Measurements from ENCODE around the gene CTSC. TPM values are rescaled to one million over a fixed set of nuclear protein-coding genes. Genes with fewer than 3 reads are reported as not detected.

The CTSC gene
- total RNA-seq, 1 experiment from 2014 or later: 359 TPM

DNA sequence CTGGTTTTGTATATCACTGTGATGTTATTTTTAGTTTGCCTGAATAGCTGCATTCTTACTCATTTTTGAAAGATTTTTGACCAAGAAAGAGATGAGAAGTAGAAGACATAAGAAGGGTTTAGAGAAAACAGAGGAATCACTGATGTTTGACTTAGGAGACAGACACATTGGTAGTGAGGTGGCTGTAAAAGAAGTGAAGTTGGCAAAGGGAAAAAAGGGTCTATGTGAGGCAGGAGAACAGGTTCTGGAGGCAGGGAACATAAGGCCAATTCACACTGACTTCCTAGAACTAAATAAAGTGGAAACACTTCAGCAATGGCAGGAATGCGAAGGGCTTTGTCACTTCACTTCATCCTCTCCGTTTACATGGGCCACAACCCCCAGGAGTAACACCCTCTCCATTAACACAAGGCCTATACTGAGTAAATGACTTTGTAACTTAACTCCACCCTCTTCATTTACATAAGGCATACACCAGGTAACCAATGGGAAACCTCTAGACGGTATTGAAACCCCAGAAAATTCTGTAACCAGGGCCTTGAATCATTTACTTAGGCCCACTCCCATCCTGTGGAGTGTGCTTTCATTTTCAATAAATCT, 36.5 kb downstream of the CTSC start:
- Histone ChIP-seq H3K9ac (ENCODE audit: extremely low read depth, insufficient read length, low read length) (no peak overlapping the region), H4K91ac (ENCODE audit: insufficient read length, low read depth, low read length) (no peak overlapping the region), H3K27ac (ENCODE audit: insufficient read length, low read depth, low read length) (peak overlapping the region; percentile 90), H3K18ac (ENCODE audit: insufficient read length, low read depth, low read length) (no peak overlapping the region), H3K56ac (ENCODE audit: insufficient read length, low read depth, low read length) (no peak overlapping the region), H3K4me2 (ENCODE audit: insufficient read depth, insufficient read length, low read length) (peak overlapping the region; percentile 23), H3K4me1 (ENCODE audit: insufficient read depth, low read length) (peaks cover 9% of the 10 kb centered on the region), H3K79me2 (ENCODE audit: insufficient read depth, low read length) (peaks cover 2% of the 10 kb centered on the region; the same call in 1 of the 2 replicates), H3K9me3 (ENCODE audit: control insufficient read depth, low read depth, low read length) (no peaks in the 10 kb centered on the region), H4K8ac (replicated peaks; ENCODE audit: insufficient read length, low read depth, low read length) (no peak overlapping the region), H3K79me1 (ENCODE audit: insufficient read depth, low read depth, low read length, poor library complexity, severe bottlenecking) (peaks cover 2% of the 10 kb centered on the region), H3T11ph (ENCODE audit: low read length) (no peak overlapping the region), H2BK20ac (ENCODE audit: low read depth, low read length, poor library complexity, severe bottlenecking) (no peak overlapping the region), H2BK120ac (ENCODE audit: low read depth, low read length, poor library complexity, severe bottlenecking) (no peak overlapping the region), H3K23ac (ENCODE audit: insufficient read length, low read depth, low read length) (no peak overlapping the region), H4K5ac (ENCODE audit: insufficient read length, low read depth, low read length) (no peak overlapping the region), H2BK15ac (ENCODE audit: low read depth, low read length) (no peak overlapping the region), H2BK5ac (ENCODE audit: insufficient read length, low read length) (peak overlapping the region; percentile 22), H2BK12ac (ENCODE audit: insufficient read length, low read depth, low read length) (no peak overlapping the region), H3K14ac (ENCODE audit: insufficient read depth, low read length) (no peak overlapping the region), H2AFZ (ENCODE audit: low read length) (no peak overlapping the region), H2AK5ac (ENCODE audit: insufficient read length, low read length) (no peak overlapping the region), H4K20me1 (ENCODE audit: control insufficient read depth, insufficient read depth, insufficient read length) (no peaks in the 10 kb centered on the region), H3K27me3 (ENCODE audit: insufficient read depth, low read length) (no peaks in the 10 kb centered on the region), H3K23me2 (ENCODE audit: insufficient read length, low read depth, low read length, poor library complexity, severe bottlenecking) (no peaks in the 10 kb centered on the region), H3K4ac (ENCODE audit: low read depth, low read length) (no peak overlapping the region)
- peak overlapping the region; percentile 90 to 99 (median 93) for H3K27ac Mint-ChIP-seq
- H3K36me3 Mint-ChIP-seq (ENCODE audit: insufficient read depth in 1 of 3, low read depth in 3 of 3): peaks cover 58 to 93% (median 81%) of the 10 kb centered on the region in 3 experiments
- no CpG with 5 or more reads among the region's 3 CpGs for WGBS (ENCODE audit: extremely low coverage, insufficient read length, low lambda C conversion rate)
- DNase-seq: peak; percentile 85
- H3K4me1 Mint-ChIP-seq: peaks cover 65 to 72% of the 10 kb centered on the region in 2 experiments
- H3K4me3 Mint-ChIP-seq: peak overlapping the region in 1 of 2 experiments; percentile 18; a peak in 1 of 5 replicates
- TF ChIP-seq, protein P1, sequence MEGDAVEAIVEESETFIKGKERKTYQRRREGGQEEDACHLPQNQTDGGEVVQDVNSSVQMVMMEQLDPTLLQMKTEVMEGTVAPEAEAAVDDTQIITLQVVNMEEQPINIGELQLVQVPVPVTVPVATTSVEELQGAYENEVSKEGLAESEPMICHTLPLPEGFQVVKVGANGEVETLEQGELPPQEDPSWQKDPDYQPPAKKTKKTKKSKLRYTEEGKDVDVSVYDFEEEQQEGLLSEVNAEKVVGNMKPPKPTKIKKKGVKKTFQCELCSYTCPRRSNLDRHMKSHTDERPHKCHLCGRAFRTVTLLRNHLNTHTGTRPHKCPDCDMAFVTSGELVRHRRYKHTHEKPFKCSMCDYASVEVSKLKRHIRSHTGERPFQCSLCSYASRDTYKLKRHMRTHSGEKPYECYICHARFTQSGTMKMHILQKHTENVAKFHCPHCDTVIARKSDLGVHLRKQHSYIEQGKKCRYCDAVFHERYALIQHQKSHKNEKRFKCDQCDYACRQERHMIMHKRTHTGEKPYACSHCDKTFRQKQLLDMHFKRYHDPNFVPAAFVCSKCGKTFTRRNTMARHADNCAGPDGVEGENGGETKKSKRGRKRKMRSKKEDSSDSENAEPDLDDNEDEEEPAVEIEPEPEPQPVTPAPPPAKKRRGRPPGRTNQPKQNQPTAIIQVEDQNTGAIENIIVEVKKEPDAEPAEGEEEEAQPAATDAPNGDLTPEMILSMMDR (conservative IDR thresholded peaks at IDR 0.05): no peak
- peaks cover 2 to 4% of the 10 kb centered on the region in 2 experiments; a peak in 3 of 5 replicates for H3K9me3 Mint-ChIP-seq
- H3K27me3 Mint-ChIP-seq (ENCODE audit: low read depth): no peaks in the 10 kb centered on the region
